Ovary (tissue), 3 donors: ENCODE data around the gene HOXA1.

Experiments used
- CTCF ChIP-seq, 3 donors: fragments of 450-650 bp in 2 of 3; fragments of 200-600 bp in 1 of 3; IDR thresholded peaks; one replicate each; pipeline versions ENCODE4 v1.5.1 to v1.8.0; 2016 to 2022; ENCODE audit warnings: antibody characterized with exemption in 3 of 3, mild to moderate bottlenecking in 1 of 3
- EP300 ChIP-seq: sonication (generic); formaldehyde crosslinking; IDR thresholded peaks from one replicate; pipeline ENCODE4 v1.6.1; 2017; ENCODE audit warnings: antibody characterized with exemption
- POLR2A ChIP-seq: fragments of 450-650 bp; IDR thresholded peaks from one replicate; pipeline ENCODE4 v1.6.1; 2017; ENCODE audit warnings: antibody characterized with exemption, mild to moderate bottlenecking, moderate library complexity
- donor health status: DM: no; HTN: no; CAD: no.

GRCh38 chr7:27119412-27119911, 23.7 kb upstream of the HOXA1 start:
- no peak for TF ChIP-seq CTCF (IDR thresholded peaks at IDR 0.05)
- TF ChIP-seq POLR2A = no peak
- no peak for TF ChIP-seq EP300
